Amniotic stem cell (primary cell): ENCODE measurements around the gene NEDD4L.
"Not testable (repeated sequence)": the region's sequence is repeated elsewhere in the genome, so short reads cannot be mapped to it uniquely, and the experiment has no call there.

Experiments
- DNase-seq: peaks from one replicate; lab custom pipeline; 2025; lab: John Stamatoyannopoulos, UW

The NEDD4L gene

GRCh38 chr18:58380113-58380512, 336.1 kb downstream of the NEDD4L start:
- DNase-seq: not testable (repeated sequence)

GRCh38 chr18:58381676-58382411, 337.8 kb downstream of the NEDD4L start:
- no peak for DNase-seq

GRCh38 chr18:58382446-58382845, 338.4 kb downstream of the NEDD4L start:
- no peak for DNase-seq

GRCh38 chr18:58385472-58385871, 341.4 kb downstream of the NEDD4L start:
- no peak for DNase-seq

GRCh38 chr18:58386780-58387179, 342.8 kb downstream of the NEDD4L start:
- no peak for DNase-seq

- DNase-seq: no peak
These were observed 343.7 kb downstream of the NEDD4L start for GRCh38 chr18:58387716-58388115.

GRCh38 chr18:58388736-58389135, 344.7 kb downstream of the NEDD4L start:
- DNase-seq: no peak

GRCh38 chr18:58389745-58390144, 345.7 kb downstream of the NEDD4L start:
- no peak for DNase-seq

GRCh38 chr18:58390399-58390798, 346.4 kb downstream of the NEDD4L start:
- no peak for DNase-seq

GRCh38 chr18:58391231-58391825, 347.3 kb downstream of the NEDD4L start:
- no peak for DNase-seq

GRCh38 chr18:58391932-58392323, 347.9 kb downstream of the NEDD4L start:
- DNase-seq: no peak

GRCh38 chr18:58392324-58393000, 348.4 kb downstream of the NEDD4L start:
- DNase-seq: no peak

GRCh38 chr18:58393295-58393694, 349.3 kb downstream of the NEDD4L start:
- DNase-seq: no peak

GRCh38 chr18:58394046-58394445, 350.0 kb downstream of the NEDD4L start:
- DNase-seq: no peak

GRCh38 chr18:58394602-58395425, 350.8 kb downstream of the NEDD4L start:
- DNase-seq: no peak

- no peak for DNase-seq
These were observed 352.1 kb downstream of the NEDD4L start for GRCh38 chr18:58396144-58396543.

GRCh38 chr18:58396966-58397365, 352.9 kb downstream of the NEDD4L start:
- DNase-seq: no peak

GRCh38 chr18:58397385-58398132, 353.5 kb downstream of the NEDD4L start:
- no peak for DNase-seq

- DNase-seq: no peak
These were observed 354.8 kb downstream of the NEDD4L start for GRCh38 chr18:58398648-58399398.

GRCh38 chr18:58400331-58400870, 356.4 kb downstream of the NEDD4L start:
- DNase-seq: no peak

- no peak for DNase-seq
These were observed 357.2 kb downstream of the NEDD4L start for GRCh38 chr18:58401191-58401590.
